Kidney capillary endothelial cell (primary cell): ENCODE data around the gene TBRG4.

Experiments used
- DNase-seq: peaks from one replicate; pipeline ENCODE4 v3.0.0-alpha.2; 2018; ENCODE audit warnings: low spot score

The TBRG4 gene

GRCh38 chr7:45143616-45144015, 32.1 kb upstream of the TBRG4 start:
- DNase-seq: no peak

- DNase-seq: no peak
Measured at GRCh38 chr7:45140827-45141226, 29.3 kb upstream of the TBRG4 start.

GRCh38 chr7:45138433-45139267, 27.2 kb upstream of the TBRG4 start:
- DNase-seq: no peak

GRCh38 chr7:45136106-45137060, 24.9 kb upstream of the TBRG4 start:
- DNase-seq: peak; percentile 76

- no peak for DNase-seq
Measured at GRCh38 chr7:45133877-45134276, 22.4 kb upstream of the TBRG4 start.

- DNase-seq: no peak
Measured at GRCh38 chr7:45133352-45133751, 21.9 kb upstream of the TBRG4 start.

GRCh38 chr7:45132708-45133320, 21.3 kb upstream of the TBRG4 start:
- no peak for DNase-seq

GRCh38 chr7:45131891-45132290, 20.4 kb upstream of the TBRG4 start:
- DNase-seq: no peak

GRCh38 chr7:45130910-45131309, 19.4 kb upstream of the TBRG4 start:
- DNase-seq: no peak

- no peak for DNase-seq
Measured at GRCh38 chr7:45129906-45130305, 18.4 kb upstream of the TBRG4 start.

GRCh38 chr7:45129181-45129800, 17.8 kb upstream of the TBRG4 start:
- DNase-seq: no peak

- DNase-seq: no peak
Measured at GRCh38 chr7:45126920-45127319, 15.4 kb upstream of the TBRG4 start.

- DNase-seq: no peak
Measured at GRCh38 chr7:45126201-45126600, 14.7 kb upstream of the TBRG4 start.

GRCh38 chr7:45125193-45125904, 13.9 kb upstream of the TBRG4 start:
- no peak for DNase-seq

GRCh38 chr7:45123913-45124710, 12.6 kb upstream of the TBRG4 start:
- DNase-seq: no peak

GRCh38 chr7:45122975-45123860, 11.7 kb upstream of the TBRG4 start:
- no peak for DNase-seq

- DNase-seq: no peak
Measured at GRCh38 chr7:45119550-45119949, 8.1 kb upstream of the TBRG4 start.

GRCh38 chr7:45118889-45119331, 7.4 kb upstream of the TBRG4 start:
- no peak for DNase-seq

GRCh38 chr7:45118292-45118691, 6.8 kb upstream of the TBRG4 start:
- no peak for DNase-seq
